Inflammatory macrophage treated with lipopolysaccharide for 1 hour (primary cell): ENCODE results near the gene FOXL3.
A peak's percentile ranks its signal among the peaks of the same experiment; 100 is the strongest.
"Not testable (repeated sequence)": the region's sequence is repeated elsewhere in the genome, so short reads cannot be mapped to it uniquely, and the experiment has no call there.

ENCODE experiments used
- DNase-seq, 2 donors: peaks; one replicate each; pipeline ENCODE4 v3.0.0-alpha.2; 2020 to 2022

FOXL3 gene

GRCh38 chr7:255721-256361 is 34.1 kb upstream of the FOXL3 start:
- DNase-seq = no peak

- DNase-seq = no peak
Observed at GRCh38 chr7:256461-256940, 33.5 kb upstream of the FOXL3 start.

- DNase-seq = no peak
Observed at GRCh38 chr7:256981-257646, 32.9 kb upstream of the FOXL3 start.

GRCh38 chr7:257647-257992 is 32.4 kb upstream of the FOXL3 start:
- no peak for DNase-seq

GRCh38 chr7:258476-259190 is 31.3 kb upstream of the FOXL3 start:
- no peak for DNase-seq

- DNase-seq = no peak
Observed at GRCh38 chr7:259191-259505, 30.8 kb upstream of the FOXL3 start.

- DNase-seq = no peak
Observed at GRCh38 chr7:259751-260405, 30.1 kb upstream of the FOXL3 start.

GRCh38 chr7:260441-261281 is 29.3 kb upstream of the FOXL3 start:
- DNase-seq = no peak

GRCh38 chr7:261341-262250 is 28.4 kb upstream of the FOXL3 start:
- no peak for DNase-seq

- no peak for DNase-seq
Observed at GRCh38 chr7:262251-262572, 27.8 kb upstream of the FOXL3 start.

GRCh38 chr7:262631-263311 is 27.2 kb upstream of the FOXL3 start:
- DNase-seq = not testable (repeated sequence)

GRCh38 chr7:263483-264351 is 26.3 kb upstream of the FOXL3 start:
- peak in 1 of 2 donors; percentile 23 for DNase-seq

- no peak for DNase-seq
Observed at GRCh38 chr7:264541-265191, 25.3 kb upstream of the FOXL3 start.

- DNase-seq = no peak
Observed at GRCh38 chr7:265192-265997, 24.6 kb upstream of the FOXL3 start.

GRCh38 chr7:265998-266850 is 23.7 kb upstream of the FOXL3 start:
- no peak for DNase-seq

GRCh38 chr7:266851-267840 is 22.8 kb upstream of the FOXL3 start:
- no peak for DNase-seq

GRCh38 chr7:268991-269390 is 21.0 kb upstream of the FOXL3 start:
- DNase-seq = no peak
